CD4-positive, CD25-positive, alpha-beta regulatory T cell (primary cell): Measurements from ENCODE around the gene CFAP157. TPM values are rescaled to one million over a fixed set of nuclear protein-coding genes. Genes with fewer than 3 reads are reported as not detected.

Experiments
- ATAC-seq, 2 donors: fragments of 150-1000 bp; cut with Tn5 transposase; one replicate each; pipeline ENCODE4 v1.10.0; 2021; ENCODE audit warnings: low read depth in 2 of 2, moderate number of reproducible peaks in 2 of 2, moderate library complexity in 1 of 2
- DNase-seq, 3 donors: peaks; one replicate each; pipeline versions ENCODE4 v3.0.0 to v3.0.0-alpha.2; 2012 to 2022; ENCODE audit warnings: mixed read lengths in 1 of 3
- H3K27ac ChIP-seq: one replicate; pipeline ENCODE4 v1.7.0; 2013; ENCODE audit warnings: mild to moderate bottlenecking, low read length; ENCODE audit not compliant: insufficient read depth, poor library complexity, severe bottlenecking
- H3K27me3 ChIP-seq: one replicate; pipeline ENCODE4 v1.7.0; 2013; ENCODE audit warnings: low read length; ENCODE audit not compliant: control insufficient read depth, insufficient read depth
- H3K36me3 ChIP-seq: one replicate; pipeline ENCODE4 v1.7.0; 2013; ENCODE audit warnings: mild to moderate bottlenecking, low read length, moderate library complexity; ENCODE audit not compliant: control insufficient read depth, insufficient read depth
- H3K4me1 ChIP-seq: 2 replicates; pipeline ENCODE4 v1.7.0; 2013; ENCODE audit warnings: mild to moderate bottlenecking, low read length; ENCODE audit not compliant: insufficient read depth, control insufficient read depth, poor library complexity, severe bottlenecking
- H3K4me3 ChIP-seq: one replicate; pipeline ENCODE4 v1.7.0; 2013; ENCODE audit warnings: low read depth, mild to moderate bottlenecking, low read length, moderate library complexity
- H3K9me3 ChIP-seq, 2 experiments: 1 replicate in 1 of 2; 2 replicates in 1 of 2; pipeline ENCODE4 v1.7.0; 2013; ENCODE audit warnings: low read length in 2 of 2, mild to moderate bottlenecking in 1 of 2, moderate library complexity in 1 of 2; ENCODE audit not compliant: control insufficient read depth in 2 of 2
- H3K27ac Mint-ChIP-seq, 3 donors: one replicate each; pipeline ENCODE4 v1.8.0; 2020 to 2022; ENCODE audit warnings: mild to moderate bottlenecking in 3 of 3, mixed read lengths in 3 of 3, moderate library complexity in 2 of 3
- H3K27me3 Mint-ChIP-seq: one replicate; pipeline ENCODE4 v1.8.0; 2022; ENCODE audit warnings: mild to moderate bottlenecking, mixed read lengths
- H3K36me3 Mint-ChIP-seq: one replicate; pipeline ENCODE4 v1.8.0; 2020; ENCODE audit warnings: mixed read lengths
- H3K4me1 Mint-ChIP-seq, 4 donors: one replicate each; pipeline ENCODE4 v1.8.0; 2020 to 2022; ENCODE audit warnings: mixed read lengths in 4 of 4, mild to moderate bottlenecking in 1 of 4
- H3K4me3 Mint-ChIP-seq, 4 donors: one replicate each; pipeline ENCODE4 v1.8.0; 2020 to 2022; ENCODE audit warnings: mild to moderate bottlenecking in 4 of 4, mixed read lengths in 4 of 4, moderate library complexity in 3 of 4
- H3K9me3 Mint-ChIP-seq, 7 donors: one replicate each; pipeline ENCODE4 v1.8.0; 2020 to 2022; ENCODE audit warnings: mixed read lengths in 7 of 7, mild to moderate bottlenecking in 3 of 7, moderate library complexity in 2 of 7
- polyA plus RNA-seq, 4 donors: library from polyadenylated mRNA; unstranded; fragments of 300-500 nt; fragmentation: Illumina TruSeq; gene quantifications; one replicate each; pipeline ENCODE4 v1.2.3, GENCODE V29; 2021
- total RNA-seq: library from RNA; stranded (reverse); gene quantifications from one replicate; pipeline ENCODE4 v1.2.3, GENCODE V29; 2022

The CFAP157 gene
- total and polyA plus RNA-seq, 5 donors from 2014 or later: 0.20 to 0.57 (median 0.26) TPM; not detected in 1

DNA sequence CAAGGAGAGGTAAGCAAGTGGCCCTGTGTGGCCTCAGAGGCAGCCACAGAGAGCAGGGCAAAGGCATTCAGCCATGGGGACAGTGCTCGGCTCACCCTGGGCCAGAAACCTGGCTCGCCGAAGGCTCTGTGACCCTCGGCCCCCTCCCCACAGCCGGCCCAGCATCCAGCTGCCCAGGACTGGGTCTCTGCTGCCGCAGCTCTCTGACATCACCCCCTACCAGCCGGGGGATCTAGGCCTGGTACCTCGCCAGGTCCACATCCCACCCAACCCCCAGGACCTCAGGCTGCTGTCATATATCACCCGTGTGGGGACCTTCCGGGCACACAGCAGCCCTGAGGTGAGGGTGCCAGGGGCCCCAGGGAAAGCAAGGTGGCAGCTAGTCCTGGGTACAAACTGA is 6.1 kb downstream of the CFAP157 start:
- H3K4me1 ChIP-seq: peaks cover 19% of the 10 kb centered on the region
- H3K27me3 ChIP-seq: no peaks in the 10 kb centered on the region
- no peaks in the 10 kb centered on the region for H3K9me3 ChIP-seq
- DNase-seq (no peak), ATAC-seq (no peak)
- H3K4me1 Mint-ChIP-seq: peaks cover 0 to 45% (median 12%) of the 10 kb centered on the region in 4 donors
- no peaks in the 10 kb centered on the region for H3K36me3 ChIP-seq
- H3K27ac Mint-ChIP-seq: no peak overlapping the region
- H3K27me3 Mint-ChIP-seq: peaks cover 7% of the 10 kb centered on the region
- H3K27ac ChIP-seq: no peak overlapping the region
- no peak overlapping the region for H3K4me3 ChIP-seq
- H3K9me3 Mint-ChIP-seq: peaks cover 0 to 2% (median 0%) of the 10 kb centered on the region in 7 donors
- H3K36me3 Mint-ChIP-seq: peaks cover 3% of the 10 kb centered on the region
- peak overlapping the region in 2 of 4 donors; percentile 7 to 60 for H3K4me3 Mint-ChIP-seq

DNA sequence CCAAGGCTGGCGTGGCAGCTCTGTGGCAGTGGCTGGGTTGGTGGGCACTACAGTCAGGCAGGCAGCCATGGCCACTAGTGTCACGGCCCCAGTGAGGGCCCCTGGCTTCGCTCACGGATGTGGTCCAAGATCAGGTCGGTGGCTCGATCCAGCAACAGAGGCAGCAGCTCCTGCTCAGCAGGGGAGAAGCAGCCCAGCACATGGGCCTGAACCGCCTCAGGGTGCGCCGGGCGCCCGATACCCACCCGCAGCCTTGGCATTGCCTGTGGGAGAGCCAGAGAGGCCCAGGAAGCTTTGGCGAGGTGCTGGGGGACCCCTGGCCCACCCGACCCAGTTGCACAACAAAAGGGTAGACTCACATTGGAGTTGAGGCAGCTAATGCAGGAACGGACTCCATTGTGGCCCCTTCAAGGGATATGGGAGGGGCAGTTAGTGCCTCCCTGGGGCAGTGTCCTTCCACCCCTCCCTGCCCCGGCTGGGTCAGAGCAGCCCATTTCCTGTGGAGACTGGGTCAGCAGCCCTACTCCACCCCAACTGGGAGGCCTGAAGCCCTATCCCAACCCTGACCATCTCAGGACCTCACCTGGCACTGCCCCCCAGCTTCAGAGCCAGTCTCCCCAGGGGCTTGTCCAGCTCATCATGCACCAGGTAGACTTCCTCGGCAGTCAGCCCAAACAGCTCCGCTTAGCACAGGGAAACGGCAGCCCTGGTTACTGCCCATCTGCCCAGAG is 7.4 kb downstream of the CFAP157 start:
- no peaks in the 10 kb centered on the region for H3K27me3 ChIP-seq
- no peak overlapping the region for H3K27ac ChIP-seq
- DNase-seq: no peak
- Mint-ChIP-seq H3K4me3 (peak overlapping the region; percentile 81 to 88 (median 83)), H3K27me3 (peaks cover 7% of the 10 kb centered on the region), H3K27ac (peak overlapping the region in 1 of 3 donors; percentile 11), H3K4me1 (peaks cover 0 to 41% (median 11%) of the 10 kb centered on the region in 4 donors), H3K36me3 (no peaks in the 10 kb centered on the region), H3K9me3 (peaks cover 0 to 1% (median 0%) of the 10 kb centered on the region in 7 donors)
- no peak overlapping the region for H3K4me3 ChIP-seq
- H3K36me3 ChIP-seq: no peaks in the 10 kb centered on the region
- ATAC-seq: no peak
- no peaks in the 10 kb centered on the region for H3K9me3 ChIP-seq
- peaks cover 19% of the 10 kb centered on the region for H3K4me1 ChIP-seq

DNA sequence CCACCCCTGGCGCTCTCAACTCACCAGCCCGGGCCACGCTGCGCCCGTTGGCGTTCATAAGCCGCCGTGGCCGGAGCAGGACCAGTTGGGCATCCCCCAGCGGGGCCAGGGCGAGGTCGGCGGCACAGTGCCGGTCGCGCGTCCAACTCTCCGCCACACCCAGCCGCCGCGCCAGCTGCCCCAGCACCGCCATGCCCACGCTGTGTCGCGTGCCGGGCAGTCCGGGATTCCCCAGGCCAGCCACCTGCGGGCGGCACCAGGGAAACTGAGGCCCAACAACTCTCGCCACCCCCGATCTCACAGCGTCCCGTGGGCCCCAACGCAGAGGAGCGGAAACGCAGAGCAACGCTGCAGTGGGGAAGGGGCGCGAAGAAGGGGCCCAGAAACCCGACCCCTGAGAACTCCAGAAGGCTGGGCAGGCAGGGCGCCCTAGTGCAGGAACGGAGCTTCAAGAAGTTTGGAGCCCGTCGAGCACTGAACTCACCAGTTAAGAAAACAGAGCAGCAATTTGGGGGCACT is 8.2 kb downstream of the CFAP157 start:
- DNase-seq: no peak
- no peaks in the 10 kb centered on the region for H3K9me3 ChIP-seq

DNA sequence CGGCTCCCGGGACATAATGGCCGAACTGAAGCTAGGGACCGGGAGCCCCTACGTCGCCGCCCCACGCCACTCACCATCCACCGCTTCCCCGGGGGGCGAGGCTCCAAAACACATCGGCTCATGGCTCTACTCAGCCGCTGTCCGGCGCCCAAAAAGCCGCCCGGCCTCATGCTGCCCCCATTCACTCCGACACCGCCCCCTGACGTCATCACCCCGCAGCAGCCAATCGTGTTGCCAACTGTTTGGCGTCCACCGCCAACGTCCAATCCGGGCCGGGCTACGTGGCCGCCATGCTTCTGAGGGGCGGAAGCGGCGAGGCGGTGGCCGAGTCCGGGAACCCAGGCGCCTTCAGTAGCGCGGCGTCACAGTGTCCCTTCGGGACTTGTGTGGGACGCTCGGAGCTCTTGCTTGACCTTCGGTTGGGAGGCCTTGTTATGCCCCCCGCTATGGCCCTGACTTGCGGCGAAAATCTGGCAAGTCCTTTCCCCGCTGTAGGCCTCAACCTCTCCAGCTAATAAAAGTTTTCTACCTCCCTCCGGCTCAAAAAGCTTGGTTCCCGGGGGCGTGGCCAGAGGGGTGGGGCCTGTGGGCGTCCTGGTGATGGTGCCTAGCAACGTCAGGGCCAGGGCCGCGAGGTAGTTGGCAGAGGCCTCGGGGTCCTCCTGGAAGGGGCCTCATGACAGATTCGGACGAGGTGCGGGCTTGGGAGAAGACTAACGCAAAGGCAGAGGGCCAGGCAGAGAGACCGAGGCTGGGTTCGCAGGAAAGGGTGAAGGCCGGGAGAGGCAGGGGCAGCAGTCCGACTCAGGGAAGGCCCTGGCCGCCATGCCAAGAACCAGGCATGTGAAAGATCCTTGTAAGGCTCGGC is 8.9 kb downstream of the CFAP157 start, which contains the start of the genes PTRH1 and TTC16:
Gene PTRH1, minus strand, starts transcription at position 194 of the 868 bp plus-strand sequence. Its CDS starts 24 bp downstream, at position 170.
Gene TTC16, plus strand, starts transcription at position 610 of the 868 bp plus-strand sequence. Its CDS starts 67 bp downstream, at position 677.
- no peaks in the 10 kb centered on the region for H3K9me3 ChIP-seq
- H3K9me3 Mint-ChIP-seq: peaks cover 0 to 1% (median 0%) of the 10 kb centered on the region in 7 donors
- peaks cover 28% of the 10 kb centered on the region for H3K4me1 ChIP-seq
- no peaks in the 10 kb centered on the region for H3K36me3 Mint-ChIP-seq
- H3K27me3 ChIP-seq: no peaks in the 10 kb centered on the region
- DNase-seq (peak; percentile 97), ATAC-seq (peak; percentile 94 to 95)
- peaks cover 7% of the 10 kb centered on the region for H3K27me3 Mint-ChIP-seq
- H3K27ac ChIP-seq: peak within 1 kb of the TSS; percentile 81
- no peaks in the 10 kb centered on the region for H3K36me3 ChIP-seq
- H3K27ac Mint-ChIP-seq: peak within 1 kb of the TSS; percentile 71 to 99 (median 96)
- H3K4me3 ChIP-seq: peak within 1 kb of the TSS; percentile 79
- peaks cover 0 to 49% (median 20%) of the 10 kb centered on the region in 4 donors for H3K4me1 Mint-ChIP-seq
- H3K4me3 Mint-ChIP-seq: peak within 1 kb of the TSS; percentile 86 to 99 (median 98)

More for the DNA sequence above, 8.2 kb downstream of the CFAP157 start:
- Mint-ChIP-seq H3K27ac (peak overlapping the region; percentile 40 to 99 (median 96)), H3K9me3 (peaks cover 0 to 1% (median 0%) of the 10 kb centered on the region in 7 donors), H3K27me3 (peaks cover 7% of the 10 kb centered on the region), H3K36me3 (no peaks in the 10 kb centered on the region), H3K4me1 (peaks cover 0 to 49% (median 18%) of the 10 kb centered on the region in 4 donors), H3K4me3 (peak overlapping the region; percentile 86 to 99 (median 98))
- Histone ChIP-seq H3K36me3 (no peaks in the 10 kb centered on the region), H3K27ac (peak overlapping the region; percentile 81), H3K4me1 (peaks cover 22% of the 10 kb centered on the region), H3K27me3 (no peaks in the 10 kb centered on the region), H3K4me3 (peak overlapping the region; percentile 37)
- peak in 1 of 2 donors; percentile 2 for ATAC-seq

DNA sequence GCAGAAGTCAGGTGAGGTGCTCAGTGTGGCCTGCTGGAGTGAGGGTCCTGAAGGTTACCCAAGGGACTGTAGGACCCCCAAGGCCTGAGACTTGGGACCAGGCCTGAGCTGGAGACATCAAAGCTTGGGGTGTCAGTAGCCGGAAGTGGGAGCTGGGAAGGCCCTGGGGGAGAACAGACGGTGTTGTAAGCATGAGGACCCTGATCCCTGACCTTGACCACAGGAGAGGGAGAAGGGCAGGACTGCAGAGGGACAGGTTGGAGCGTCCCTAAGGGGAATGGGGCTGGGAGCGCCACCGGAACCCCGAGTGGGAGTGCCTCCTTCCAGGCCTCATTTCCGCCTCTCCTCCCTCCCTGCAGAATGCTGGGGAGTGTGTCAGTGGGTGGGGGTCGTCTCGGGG is 9.6 kb downstream of the CFAP157 start:
- H3K27ac ChIP-seq: peak overlapping the region; percentile 81
- Mint-ChIP-seq H3K4me3 (peak overlapping the region; percentile 86 to 99 (median 98)), H3K27ac (peak overlapping the region; percentile 71 to 99 (median 96)), H3K36me3 (no peaks in the 10 kb centered on the region), H3K27me3 (peaks cover 7% of the 10 kb centered on the region), H3K4me1 (peaks cover 0 to 47% (median 18%) of the 10 kb centered on the region in 4 donors), H3K9me3 (peaks cover 0 to 1% (median 0%) of the 10 kb centered on the region in 7 donors)
- H3K36me3 ChIP-seq: no peaks in the 10 kb centered on the region
- H3K4me1 ChIP-seq: peaks cover 21% of the 10 kb centered on the region
- no peak for ATAC-seq
- H3K9me3 ChIP-seq: no peaks in the 10 kb centered on the region
- DNase-seq: no peak
- H3K4me3 ChIP-seq: no peak overlapping the region
- no peaks in the 10 kb centered on the region for H3K27me3 ChIP-seq

DNA sequence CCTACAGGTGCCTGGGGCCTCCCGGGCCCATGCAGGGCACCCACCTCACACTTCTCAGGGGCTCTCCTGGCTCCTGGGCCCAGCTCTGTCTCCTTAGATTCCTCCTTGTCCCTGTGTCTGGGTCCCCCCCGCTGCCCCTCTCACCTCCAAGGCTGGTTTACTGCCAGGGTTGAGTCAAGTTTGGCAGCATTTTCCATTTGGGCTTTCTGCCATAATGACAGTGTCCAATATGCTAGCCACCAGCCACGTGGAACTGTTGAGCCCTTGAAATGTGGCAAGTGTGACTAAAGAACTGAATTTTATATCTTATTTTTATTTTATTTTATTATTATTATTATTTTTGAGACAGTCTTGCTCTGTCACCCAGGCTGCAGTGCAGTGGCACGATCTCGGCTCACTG is 11.0 kb downstream of the CFAP157 start:
- peaks cover 0 to 1% (median 0%) of the 10 kb centered on the region in 7 donors for H3K9me3 Mint-ChIP-seq
- Histone ChIP-seq H3K27ac (no peak overlapping the region), H3K27me3 (no peaks in the 10 kb centered on the region), H3K36me3 (no peaks in the 10 kb centered on the region), H3K4me1 (peaks cover 21% of the 10 kb centered on the region), H3K9me3 (no peaks in the 10 kb centered on the region), H3K4me3 (no peak overlapping the region)
- no peaks in the 10 kb centered on the region for H3K36me3 Mint-ChIP-seq
- peak overlapping the region in 1 of 3 donors; percentile 74 for H3K27ac Mint-ChIP-seq
- peaks cover 0 to 45% (median 18%) of the 10 kb centered on the region in 4 donors for H3K4me1 Mint-ChIP-seq
- ATAC-seq: no peak
- H3K27me3 Mint-ChIP-seq: peaks cover 7% of the 10 kb centered on the region
- DNase-seq: no peak
- H3K4me3 Mint-ChIP-seq: peak overlapping the region in 3 of 4 donors; percentile 41 to 54 (median 48)
